ENCODE measurements around the gene GSG1L2.

DNA sequence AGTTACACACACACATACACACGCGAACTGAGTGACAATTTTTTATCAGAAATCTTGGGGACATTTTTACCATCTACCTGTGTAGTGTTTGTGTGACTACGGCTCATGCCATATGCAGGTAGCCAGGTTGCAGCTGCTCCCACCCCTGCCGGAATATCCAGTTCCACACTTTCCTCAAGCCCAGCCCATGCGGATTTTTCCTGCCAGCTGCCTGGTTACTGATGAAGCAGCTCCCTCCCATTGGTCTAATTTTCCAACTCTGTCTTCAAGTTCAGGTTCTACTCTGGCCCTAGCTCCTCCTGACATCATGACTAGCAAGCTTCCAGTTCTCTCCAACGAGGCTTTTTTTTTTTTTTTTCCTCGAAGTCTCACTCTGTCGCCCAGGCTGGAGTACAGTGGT lies 4.8 kb downstream of the GSG1L2 start:
- TF ChIP-seq, protein P1, sequence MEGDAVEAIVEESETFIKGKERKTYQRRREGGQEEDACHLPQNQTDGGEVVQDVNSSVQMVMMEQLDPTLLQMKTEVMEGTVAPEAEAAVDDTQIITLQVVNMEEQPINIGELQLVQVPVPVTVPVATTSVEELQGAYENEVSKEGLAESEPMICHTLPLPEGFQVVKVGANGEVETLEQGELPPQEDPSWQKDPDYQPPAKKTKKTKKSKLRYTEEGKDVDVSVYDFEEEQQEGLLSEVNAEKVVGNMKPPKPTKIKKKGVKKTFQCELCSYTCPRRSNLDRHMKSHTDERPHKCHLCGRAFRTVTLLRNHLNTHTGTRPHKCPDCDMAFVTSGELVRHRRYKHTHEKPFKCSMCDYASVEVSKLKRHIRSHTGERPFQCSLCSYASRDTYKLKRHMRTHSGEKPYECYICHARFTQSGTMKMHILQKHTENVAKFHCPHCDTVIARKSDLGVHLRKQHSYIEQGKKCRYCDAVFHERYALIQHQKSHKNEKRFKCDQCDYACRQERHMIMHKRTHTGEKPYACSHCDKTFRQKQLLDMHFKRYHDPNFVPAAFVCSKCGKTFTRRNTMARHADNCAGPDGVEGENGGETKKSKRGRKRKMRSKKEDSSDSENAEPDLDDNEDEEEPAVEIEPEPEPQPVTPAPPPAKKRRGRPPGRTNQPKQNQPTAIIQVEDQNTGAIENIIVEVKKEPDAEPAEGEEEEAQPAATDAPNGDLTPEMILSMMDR (conservative IDR thresholded peaks at IDR 0.05 in 1 of 2, IDR thresholded peaks at IDR 0.05 in 1 of 2; ENCODE audit: extremely low read depth in 1 of 2, insufficient read depth in 1 of 2, low read depth in 1 of 2, low read length in 2 of 2) = no peak
- TF ChIP-seq EZH2 (IDR thresholded peaks at IDR 0.05; ENCODE audit: borderline replicate concordance, low read length) = no peak
